ENCODE results near the gene SLC30A2.

- TF ChIP-seq POLR2A (IDR thresholded peaks at IDR 0.05; ENCODE audit: low read length) (no peak), GATA1 (IDR thresholded peaks at IDR 0.05; ENCODE audit: low read depth, low read length) (no peak)
These were observed 45.0 kb upstream of the SLC30A2 start for GRCh38 chr1:26090893-26091292.

All from erythroblast (primary cell).